Measurements from ENCODE around the gene SPIB. TPM values are rescaled to one million over a fixed set of nuclear protein-coding genes. Genes with fewer than 3 reads are reported as not detected.

The SPIB gene
- total and polyA plus RNA-seq, 2 experiments from 2014 or later, result 12.6 to 17.5 TPM

- Histone ChIP-seq H3K27me3 (ENCODE audit: insufficient read depth) (no peaks in the 10 kb centered on the region), H4K20me1 (replicated peaks; ENCODE audit: insufficient read depth) (no peaks in the 10 kb centered on the region; the same call in 1 of the 2 replicates), H3K4me2 (no peak overlapping the region), H3F3A (replicated peaks; ENCODE audit: low read depth) (0 out of 2 replicates have a peak, but pooled peaks cover 2% of the 10 kb centered on the region), H3K79me2 (replicated peaks; ENCODE audit: insufficient read depth) (peaks cover 25% of the 10 kb centered on the region), H3K27ac (ENCODE audit: low read depth) (no peak overlapping the region), H3K36me3 (ENCODE audit: insufficient read depth) (peaks cover 3% of the 10 kb centered on the region; the same call in 1 of the 2 replicates), H3K9me2 (ENCODE audit: insufficient read depth) (no peaks in the 10 kb centered on the region), H3K4me1 (ENCODE audit: insufficient read depth) (peaks cover 10% of the 10 kb centered on the region; the same call in 1 of the 2 replicates), H3K4me3 (no peak overlapping the region), H2AFZ (no peak overlapping the region)
- ATAC-seq (no peak), DNase-seq (ENCODE audit: low spot score) (no peak)
- Mint-ChIP-seq H3K9me3 (peaks cover 91% of the 10 kb centered on the region), H3K36me3 (ENCODE audit: low read depth) (peaks cover 42% of the 10 kb centered on the region), H3K4me1 (no peaks in the 10 kb centered on the region; the same call in 2 of the 3 replicates), H3K27ac (no peak overlapping the region), H3K27me3 (ENCODE audit: insufficient read depth, low read depth, poor library complexity) (peaks cover 8% of the 10 kb centered on the region), H3K4me3 (no peak overlapping the region)
- TF ChIP-seq ETS1 (IDR thresholded peaks at IDR 0.05) (no peak), NANOG (IDR thresholded peaks at IDR 0.05; ENCODE audit: borderline replicate concordance) (no peak), ZNF462 (CRISPR knock-in tag; IDR thresholded peaks at IDR 0.05) (no peak), CREB1 (CRISPR knock-in tag; IDR thresholded peaks at IDR 0.05; ENCODE audit: low read depth) (no peak), POLR2AphosphoS5 (IDR thresholded peaks at IDR 0.05; ENCODE audit: low read depth) (no peak), STAT1 (IDR thresholded peaks at IDR 0.05; ENCODE audit: unreplicated experiment) (no peak), EZH2phosphoT487 (IDR thresholded peaks at IDR 0.05; ENCODE audit: unreplicated experiment) (no peak), REST (IDR thresholded peaks at IDR 0.05; ENCODE audit: unreplicated experiment) (no peak), JUNB (IDR thresholded peaks at IDR 0.05; ENCODE audit: unreplicated experiment) (no peak), CTCF (conservative IDR thresholded peaks at IDR 0.05; ENCODE audit: low read depth in 2 of 2) (no peak), ZNF114 (CRISPR knock-in tag; IDR thresholded peaks at IDR 0.05) (no peak), EZH2 (IDR thresholded peaks at IDR 0.05; ENCODE audit: low read depth, unreplicated experiment) (no peak), ZNF331 (CRISPR knock-in tag; IDR thresholded peaks at IDR 0.05; ENCODE audit: low read depth) (no peak)
Measured at GRCh38 chr19:50479761-50480251, 61.1 kb downstream of the SPIB start.
